ENCODE results near the gene GMPPA. TPM values are rescaled to one million over a fixed set of nuclear protein-coding genes. Genes with fewer than 3 reads are reported as not detected.
A peak's percentile ranks its signal among the peaks of the same experiment; 100 is the strongest.

Gene GMPPA
- total RNA-seq, 1 experiment from 2014 or later: 40.2 TPM

GRCh38 chr2:219515874-219516629 is 17.4 kb downstream of the GMPPA start:
- no peak for DNase-seq (ENCODE audit: extremely low read depth, low read depth)

DNA sequence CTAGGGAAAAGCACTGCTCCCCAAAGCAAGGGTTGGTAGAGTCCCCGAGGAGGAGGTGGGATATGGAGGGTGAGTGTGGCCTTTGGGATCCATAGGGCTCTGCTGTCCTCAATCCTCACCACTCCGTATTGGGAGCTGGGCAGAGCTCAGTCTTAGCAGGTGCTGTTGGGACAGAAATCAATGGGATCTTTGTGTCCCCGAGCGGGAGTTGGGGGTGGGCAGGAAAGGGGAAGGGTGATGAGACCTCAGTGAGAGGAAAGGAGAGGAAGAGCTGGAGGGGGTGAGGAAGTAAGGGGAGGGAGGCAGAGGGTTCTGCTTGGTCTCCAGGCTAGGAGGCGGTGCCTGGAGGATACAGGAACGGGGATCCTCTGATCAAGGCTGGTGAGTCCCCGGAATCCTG is 18.2 kb downstream of the GMPPA start:
- no peak for DNase-seq (ENCODE audit: extremely low read depth, low read depth)

GRCh38 chr2:219517954-219518778 is 19.5 kb downstream of the GMPPA start:
- no peak for DNase-seq (ENCODE audit: extremely low read depth, low read depth)

DNA sequence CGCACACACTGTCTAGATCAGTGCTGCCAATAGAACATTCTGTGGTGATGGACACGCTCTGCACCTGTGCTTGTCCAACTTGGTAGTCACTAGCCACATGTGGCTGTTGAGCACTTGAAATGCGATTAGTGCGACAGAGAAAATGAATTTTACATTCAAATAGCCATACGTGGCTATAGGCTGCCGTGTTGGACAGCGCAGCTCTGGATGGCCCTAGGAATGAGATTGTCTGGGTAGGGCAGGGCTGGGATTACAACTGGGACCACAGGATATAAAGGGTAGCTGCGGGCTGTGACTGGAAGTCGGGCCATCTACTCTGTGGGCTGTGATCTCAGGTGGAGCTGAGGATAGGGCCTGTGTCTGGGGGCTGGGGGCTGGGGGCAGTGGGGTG is 20.8 kb downstream of the GMPPA start:
- DNase-seq (ENCODE audit: extremely low read depth, low read depth): no peak

- no peak for DNase-seq (ENCODE audit: extremely low read depth, low read depth)
Measured at GRCh38 chr2:219520079-219520478, 21.4 kb downstream of the GMPPA start.

- peak; percentile 36 for DNase-seq (ENCODE audit: extremely low read depth, low read depth)
Measured at GRCh38 chr2:219521066-219521880, 22.6 kb downstream of the GMPPA start.

DNA sequence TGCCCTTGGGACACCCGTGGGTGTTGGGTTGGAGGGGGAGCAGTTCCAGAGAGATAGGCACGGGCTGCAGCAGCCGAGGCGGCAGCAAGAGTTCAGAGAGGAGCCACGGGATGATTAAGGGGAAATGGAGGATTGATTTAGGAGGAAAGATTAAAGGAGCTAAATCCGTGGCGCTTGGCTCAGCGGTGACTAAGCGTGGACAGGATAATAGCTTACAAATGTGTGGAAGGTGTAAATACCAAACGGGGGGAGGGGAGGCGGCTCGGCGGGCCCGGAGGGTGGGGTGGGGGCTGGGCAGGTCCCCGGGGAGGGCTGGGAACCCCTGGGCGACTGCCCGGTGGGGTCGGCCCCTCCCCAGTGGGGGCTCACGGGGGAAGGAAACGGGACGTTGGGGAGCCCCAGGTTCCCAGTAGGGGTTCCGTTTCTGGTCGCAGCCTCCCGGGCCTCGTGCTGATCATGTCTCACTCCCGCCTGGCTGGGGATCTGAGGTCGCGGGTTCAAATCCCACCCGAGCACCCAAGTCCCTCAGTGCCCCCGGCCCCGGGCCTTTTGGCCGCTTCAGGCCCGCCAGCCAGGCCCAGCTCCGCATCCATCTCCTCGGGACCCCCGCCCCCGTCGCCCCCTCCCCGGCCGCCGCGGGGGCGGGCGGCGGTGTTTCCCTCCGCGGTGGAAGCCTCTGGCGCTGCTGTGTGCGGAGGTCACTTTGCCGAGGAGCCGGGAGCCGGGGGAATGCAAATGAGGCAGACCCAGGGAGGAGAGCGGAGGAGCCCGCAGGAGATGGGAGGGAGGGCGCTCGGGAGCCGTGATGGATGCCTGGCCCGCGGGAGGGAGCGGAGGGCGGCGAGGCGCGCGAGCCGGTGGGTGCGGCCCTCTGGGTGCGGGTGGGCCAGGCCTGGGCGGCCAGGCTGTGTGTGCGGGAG is 23.7 kb downstream of the GMPPA start:
- DNase-seq (ENCODE audit: extremely low read depth, low read depth): no peak

GRCh38 chr2:219523031-219523671 is 24.5 kb downstream of the GMPPA start:
- no peak for DNase-seq (ENCODE audit: extremely low read depth, low read depth)

DNA sequence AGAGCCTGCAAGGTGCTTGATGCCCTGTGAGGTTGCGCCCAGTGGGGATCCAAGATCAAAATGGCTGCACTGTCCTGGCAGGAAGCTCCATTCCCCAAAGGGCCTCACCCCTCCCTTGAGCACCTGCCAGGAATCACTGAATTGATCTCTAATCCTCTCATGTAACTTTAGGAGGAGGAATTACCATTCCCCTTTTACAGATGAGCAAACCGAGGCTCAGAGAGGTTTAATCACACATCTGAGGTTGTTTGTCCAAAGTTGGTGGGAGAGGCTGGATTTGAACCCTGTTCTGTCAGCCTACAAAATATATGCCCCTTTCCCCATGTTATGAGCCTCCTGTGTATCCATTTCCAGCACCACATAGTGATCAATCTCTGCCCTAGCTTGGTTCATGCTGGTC is 26.1 kb downstream of the GMPPA start:
- no peak for DNase-seq (ENCODE audit: extremely low read depth, low read depth)

GRCh38 chr2:219525533-219526232 is 27.0 kb downstream of the GMPPA start:
- no peak for DNase-seq (ENCODE audit: extremely low read depth, low read depth)

DNA sequence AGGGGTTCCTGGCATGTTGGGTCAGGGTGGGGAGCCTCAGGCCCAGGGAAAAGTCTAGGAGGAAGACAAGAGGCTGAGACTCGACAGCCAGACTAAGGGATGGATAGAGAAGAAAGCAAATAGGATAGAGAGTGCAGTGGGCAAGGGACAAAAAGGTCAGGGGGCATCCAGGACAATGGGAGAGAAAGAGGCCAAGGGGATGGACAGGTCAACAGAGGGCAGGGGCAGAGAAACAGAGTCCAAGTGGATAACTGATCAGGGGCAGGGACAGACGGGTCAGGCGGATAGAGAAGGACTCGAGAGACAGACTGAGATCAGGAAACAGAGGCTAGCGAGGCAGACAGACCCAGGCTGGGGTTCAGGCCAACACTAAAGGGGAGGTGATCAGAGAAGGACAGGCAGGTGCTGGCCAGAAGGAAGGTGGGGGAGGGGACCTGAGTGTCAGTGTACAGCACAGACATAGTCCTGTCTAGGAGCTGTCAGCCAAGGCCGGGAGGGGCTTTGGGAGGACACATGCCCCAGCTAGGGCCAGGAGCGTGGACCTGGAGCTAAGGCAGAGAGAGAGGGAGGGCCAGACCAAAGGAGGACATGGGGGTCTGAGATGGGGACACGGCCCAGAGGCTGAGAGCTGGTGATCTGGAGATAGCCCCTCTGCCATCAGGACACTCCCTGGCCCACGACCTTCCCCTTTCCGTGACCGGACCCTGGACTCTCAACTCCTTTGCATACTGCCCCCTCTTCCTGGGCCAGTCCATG is 27.8 kb downstream of the GMPPA start:
- no peak for DNase-seq (ENCODE audit: extremely low read depth, low read depth)

GRCh38 chr2:219527076-219527394 is 28.3 kb downstream of the GMPPA start:
- no peak for DNase-seq (ENCODE audit: extremely low read depth, low read depth)

GRCh38 chr2:219527472-219527871 is 28.8 kb downstream of the GMPPA start:
- DNase-seq (ENCODE audit: extremely low read depth, low read depth): no peak

DNA sequence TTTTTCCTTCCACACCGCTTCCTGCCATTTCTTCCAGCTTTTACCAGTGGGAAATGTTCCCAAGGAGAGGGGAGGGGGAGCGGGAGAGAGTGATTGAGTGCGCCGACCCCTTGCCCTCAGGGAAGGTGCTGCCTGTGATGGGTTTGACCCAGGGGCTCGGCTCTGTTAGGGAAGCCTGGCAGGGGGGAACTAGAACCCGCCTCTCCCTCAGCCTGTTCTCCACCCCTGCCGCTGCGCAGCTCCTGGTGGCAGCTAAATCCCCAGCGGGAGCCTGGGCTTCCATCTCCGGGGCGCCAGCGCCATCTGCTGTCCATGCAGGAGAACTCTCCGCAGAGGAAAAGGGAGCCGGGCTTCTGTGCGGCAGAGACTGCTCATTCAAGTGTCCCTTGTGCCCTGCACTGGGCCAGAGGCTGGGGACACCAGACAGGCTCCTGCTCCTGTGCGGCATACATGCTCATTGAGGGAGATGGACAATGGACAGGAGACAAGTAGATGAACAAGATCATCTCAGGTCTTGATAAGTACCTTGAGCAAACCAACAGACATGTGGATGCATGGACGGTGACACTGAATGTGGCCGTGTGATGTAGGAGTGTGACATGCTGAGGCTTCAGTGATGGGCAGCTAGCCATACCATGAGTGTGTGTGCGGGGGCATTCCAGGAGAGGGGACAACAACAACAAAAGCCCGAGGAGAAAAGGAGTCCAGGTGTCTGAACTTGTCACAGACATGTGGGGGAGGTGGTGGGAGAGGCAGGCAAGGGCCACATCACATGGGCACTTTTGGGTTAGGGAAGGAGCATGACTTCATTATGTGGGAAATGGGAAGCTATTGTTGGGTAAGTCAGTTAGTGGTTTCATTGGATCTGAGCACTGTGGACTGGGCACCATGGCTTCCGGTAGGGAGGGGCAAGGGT is 31.6 kb downstream of the GMPPA start:
- peak; percentile 80 for DNase-seq (ENCODE audit: extremely low read depth, low read depth)

- DNase-seq (ENCODE audit: extremely low read depth, low read depth): no peak
Measured at GRCh38 chr2:219531639-219532377, 33.1 kb downstream of the GMPPA start.

DNA sequence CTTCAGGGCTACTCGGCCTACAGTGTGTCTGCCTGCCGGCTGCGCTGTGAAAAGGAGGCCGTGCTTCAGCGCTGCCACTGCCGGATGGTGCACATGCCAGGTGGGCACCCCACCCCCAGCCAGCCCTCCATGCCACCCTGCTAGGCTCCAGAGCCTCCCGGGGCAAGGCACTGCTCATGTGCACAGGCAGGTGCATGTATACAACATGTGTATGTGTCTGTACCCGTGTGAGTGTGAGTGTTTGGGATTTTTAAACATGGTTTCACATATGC is 33.6 kb downstream of the GMPPA start:
- no peak for DNase-seq (ENCODE audit: extremely low read depth, low read depth)
